Measurements from ENCODE around the gene TLDC2.

The TLDC2 gene

GRCh38 chr20:36878941-36879340, 3.0 kb downstream of the TLDC2 start:
- Histone ChIP-seq H3K56ac (ENCODE audit: low read length) (no peak overlapping the region), H2BK120ac (ENCODE audit: low read depth, low read length) (no peak overlapping the region), H3K18ac (ENCODE audit: low read length) (no peak overlapping the region), H3K27me3 (ENCODE audit: insufficient read depth, low read length, poor library complexity) (no peaks in the 10 kb centered on the region), H2AK5ac (ENCODE audit: low read length) (no peak overlapping the region), H3K9ac (ENCODE audit: low read length) (no peak overlapping the region), H3K23ac (ENCODE audit: low read length) (no peak overlapping the region), H3K4me2 (ENCODE audit: low read length) (no peak overlapping the region), H3K4me1 (ENCODE audit: control insufficient read depth, low read depth, low read length) (no peaks in the 10 kb centered on the region), H3K79me2 (ENCODE audit: control insufficient read depth, insufficient read depth, low read length) (no peaks in the 10 kb centered on the region), H3K36me3 (ENCODE audit: control insufficient read depth, insufficient read depth, low read length) (no peaks in the 10 kb centered on the region), H4K8ac (ENCODE audit: low read depth, low read length) (no peak overlapping the region), H3K4me3 (ENCODE audit: low read length) (no peak overlapping the region), H2BK15ac (replicated peaks; ENCODE audit: low read depth) (no peak overlapping the region), H4K5ac (ENCODE audit: low read length) (no peak overlapping the region), H2BK5ac (ENCODE audit: low read length) (no peak overlapping the region), H3K4ac (ENCODE audit: low read depth, low read length) (no peak overlapping the region), H3K79me1 (ENCODE audit: low read length) (no peaks in the 10 kb centered on the region), H3K27ac (ENCODE audit: low read depth, low read length) (no peak overlapping the region)
- no peak for DNase-seq
- WGBS (ENCODE audit: extremely low coverage, insufficient coverage, low lambda C conversion rate) = no CpG with 5 or more reads among the region's 10 CpGs

- Histone ChIP-seq H2BK120ac (ENCODE audit: low read depth, low read length) (no peak overlapping the region), H3K79me2 (ENCODE audit: control insufficient read depth, insufficient read depth, low read length) (no peaks in the 10 kb centered on the region), H3K27me3 (ENCODE audit: insufficient read depth, low read length, poor library complexity) (no peaks in the 10 kb centered on the region), H3K18ac (ENCODE audit: low read length) (no peak overlapping the region), H3K79me1 (ENCODE audit: low read length) (no peaks in the 10 kb centered on the region), H3K4me3 (ENCODE audit: low read length) (no peak overlapping the region), H3K4ac (ENCODE audit: low read depth, low read length) (no peak overlapping the region), H4K8ac (ENCODE audit: low read depth, low read length) (no peak overlapping the region), H3K36me3 (ENCODE audit: control insufficient read depth, insufficient read depth, low read length) (no peaks in the 10 kb centered on the region), H2BK15ac (replicated peaks; ENCODE audit: low read depth) (no peak overlapping the region), H4K5ac (ENCODE audit: low read length) (no peak overlapping the region), H3K27ac (ENCODE audit: low read depth, low read length) (no peak overlapping the region), H3K23ac (ENCODE audit: low read length) (no peak overlapping the region), H2AK5ac (ENCODE audit: low read length) (no peak overlapping the region), H2BK5ac (ENCODE audit: low read length) (no peak overlapping the region), H3K4me1 (ENCODE audit: control insufficient read depth, low read depth, low read length) (no peaks in the 10 kb centered on the region), H3K56ac (ENCODE audit: low read length) (no peak overlapping the region), H3K4me2 (ENCODE audit: low read length) (no peak overlapping the region), H3K9ac (ENCODE audit: low read length) (no peak overlapping the region)
- no CpG with 5 or more reads among the region's 11 CpGs for WGBS (ENCODE audit: extremely low coverage, insufficient coverage, low lambda C conversion rate)
- DNase-seq = no peak
Observed at GRCh38 chr20:36880741-36881250, 4.9 kb downstream of the TLDC2 start.

GRCh38 chr20:36881331-36881730, 5.4 kb downstream of the TLDC2 start:
- Histone ChIP-seq H3K23ac (ENCODE audit: low read length) (no peak overlapping the region), H2BK5ac (ENCODE audit: low read length) (no peak overlapping the region), H3K4ac (ENCODE audit: low read depth, low read length) (no peak overlapping the region), H3K4me1 (ENCODE audit: control insufficient read depth, low read depth, low read length) (no peaks in the 10 kb centered on the region), H2BK15ac (replicated peaks; ENCODE audit: low read depth) (no peak overlapping the region), H3K27me3 (ENCODE audit: insufficient read depth, low read length, poor library complexity) (no peaks in the 10 kb centered on the region), H3K56ac (ENCODE audit: low read length) (no peak overlapping the region), H3K79me2 (ENCODE audit: control insufficient read depth, insufficient read depth, low read length) (no peaks in the 10 kb centered on the region), H4K5ac (ENCODE audit: low read length) (no peak overlapping the region), H3K27ac (ENCODE audit: low read depth, low read length) (no peak overlapping the region), H3K36me3 (ENCODE audit: control insufficient read depth, insufficient read depth, low read length) (no peaks in the 10 kb centered on the region), H4K8ac (ENCODE audit: low read depth, low read length) (no peak overlapping the region), H3K4me3 (ENCODE audit: low read length) (no peak overlapping the region), H2AK5ac (ENCODE audit: low read length) (no peak overlapping the region), H3K79me1 (ENCODE audit: low read length) (no peaks in the 10 kb centered on the region), H2BK120ac (ENCODE audit: low read depth, low read length) (no peak overlapping the region), H3K9ac (ENCODE audit: low read length) (no peak overlapping the region), H3K4me2 (ENCODE audit: low read length) (no peak overlapping the region), H3K18ac (ENCODE audit: low read length) (no peak overlapping the region)
- DNase-seq = no peak
- no CpG with 5 or more reads among the region's 16 CpGs for WGBS (ENCODE audit: extremely low coverage, insufficient coverage, low lambda C conversion rate)

DNA sequence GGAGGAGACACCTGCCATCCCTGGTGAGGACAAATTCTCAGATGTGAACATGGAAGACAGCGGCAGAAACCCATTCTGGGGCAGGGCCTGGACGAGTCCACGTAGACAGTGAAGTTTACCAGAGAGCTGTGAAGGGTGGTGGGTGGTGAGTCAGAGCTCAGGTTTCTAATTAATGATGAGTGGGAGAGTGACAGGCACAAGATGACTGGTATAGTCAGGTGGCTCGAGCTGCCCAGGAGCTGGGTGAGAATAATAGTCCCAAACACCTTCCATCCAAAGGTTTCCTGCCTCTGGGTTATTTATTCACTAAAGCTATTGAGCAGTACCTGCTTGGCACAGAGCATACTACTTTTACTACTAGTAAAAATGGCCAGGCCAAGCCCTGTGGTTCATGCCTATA, 6.0 kb downstream of the TLDC2 start:
- no CpG with 5 or more reads among the region's 4 CpGs for WGBS (ENCODE audit: extremely low coverage, insufficient coverage, low lambda C conversion rate)
- Histone ChIP-seq H3K4me2 (ENCODE audit: low read length) (no peak overlapping the region), H2BK5ac (ENCODE audit: low read length) (no peak overlapping the region), H2BK15ac (replicated peaks; ENCODE audit: low read depth) (no peak overlapping the region), H4K8ac (ENCODE audit: low read depth, low read length) (no peak overlapping the region), H3K23ac (ENCODE audit: low read length) (no peak overlapping the region), H3K9ac (ENCODE audit: low read length) (no peak overlapping the region), H3K4ac (ENCODE audit: low read depth, low read length) (no peak overlapping the region), H3K36me3 (ENCODE audit: control insufficient read depth, insufficient read depth, low read length) (no peaks in the 10 kb centered on the region), H3K18ac (ENCODE audit: low read length) (no peak overlapping the region), H3K56ac (ENCODE audit: low read length) (no peak overlapping the region), H3K4me3 (ENCODE audit: low read length) (no peak overlapping the region), H3K27ac (ENCODE audit: low read depth, low read length) (no peak overlapping the region), H3K27me3 (ENCODE audit: insufficient read depth, low read length, poor library complexity) (no peaks in the 10 kb centered on the region), H3K4me1 (ENCODE audit: control insufficient read depth, low read depth, low read length) (no peaks in the 10 kb centered on the region), H4K5ac (ENCODE audit: low read length) (no peak overlapping the region), H2AK5ac (ENCODE audit: low read length) (no peak overlapping the region), H2BK120ac (ENCODE audit: low read depth, low read length) (no peak overlapping the region), H3K79me1 (ENCODE audit: low read length) (no peaks in the 10 kb centered on the region), H3K79me2 (ENCODE audit: control insufficient read depth, insufficient read depth, low read length) (no peaks in the 10 kb centered on the region)
- DNase-seq = no peak

DNA sequence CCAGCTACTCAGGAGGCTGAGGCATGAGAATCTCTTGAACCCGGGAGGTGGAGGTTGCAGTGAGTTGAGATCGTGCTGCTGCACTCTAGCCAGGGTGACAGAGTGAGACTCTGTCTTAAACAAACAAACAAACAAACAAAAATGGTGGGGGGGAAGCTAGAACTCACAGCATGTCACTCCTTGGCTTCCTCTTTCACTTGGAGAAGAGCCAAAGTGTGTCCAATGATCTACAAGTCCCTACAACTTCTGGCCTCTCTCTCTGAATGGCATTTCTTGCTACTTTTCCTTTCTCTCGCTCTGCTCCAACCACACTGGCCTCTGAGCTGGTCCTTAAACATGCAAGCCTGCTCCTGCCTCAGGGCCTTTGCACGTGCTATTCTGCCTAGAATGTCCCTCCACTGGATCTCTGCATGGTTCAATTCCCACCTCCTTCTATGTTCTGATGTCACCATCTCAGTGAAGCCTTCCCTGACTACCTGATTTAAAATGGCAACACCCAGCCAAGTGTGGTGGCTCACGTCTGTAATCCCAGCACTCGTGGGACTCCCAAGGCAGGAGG, 8.1 kb downstream of the TLDC2 start:
- H3K4me3 ChIP-seq (ENCODE audit: low read length) = no peak overlapping the region
- H3K79me2 ChIP-seq (ENCODE audit: control insufficient read depth, insufficient read depth, low read length) = no peaks in the 10 kb centered on the region
- no peak overlapping the region for H3K4ac ChIP-seq (ENCODE audit: low read depth, low read length)
- H2BK15ac ChIP-seq (replicated peaks; ENCODE audit: low read depth) = no peak overlapping the region
- no peak overlapping the region for H2BK5ac ChIP-seq (ENCODE audit: low read length)
- no peak overlapping the region for H3K23ac ChIP-seq (ENCODE audit: low read length)
- no peak for DNase-seq
- no peak overlapping the region for H4K5ac ChIP-seq (ENCODE audit: low read length)
- no peaks in the 10 kb centered on the region for H3K36me3 ChIP-seq (ENCODE audit: control insufficient read depth, insufficient read depth, low read length)
- no peaks in the 10 kb centered on the region for H3K27me3 ChIP-seq (ENCODE audit: insufficient read depth, low read length, poor library complexity)
- H4K8ac ChIP-seq (ENCODE audit: low read depth, low read length) = no peak overlapping the region
- no peak overlapping the region for H2BK120ac ChIP-seq (ENCODE audit: low read depth, low read length)
- H3K79me1 ChIP-seq (ENCODE audit: low read length) = no peaks in the 10 kb centered on the region
- no peak overlapping the region for H3K56ac ChIP-seq (ENCODE audit: low read length)
- H3K4me1 ChIP-seq (ENCODE audit: control insufficient read depth, low read depth, low read length) = peaks cover 2% of the 10 kb centered on the region
- no peak overlapping the region for H2AK5ac ChIP-seq (ENCODE audit: low read length)
- H3K9ac ChIP-seq (ENCODE audit: low read length) = no peak overlapping the region
- no peak overlapping the region for H3K4me2 ChIP-seq (ENCODE audit: low read length)
- no CpG with 5 or more reads among the region's 6 CpGs for WGBS (ENCODE audit: extremely low coverage, insufficient coverage, low lambda C conversion rate)
- no peak overlapping the region for H3K27ac ChIP-seq (ENCODE audit: low read depth, low read length)
- H3K18ac ChIP-seq (ENCODE audit: low read length) = no peak overlapping the region

DNA sequence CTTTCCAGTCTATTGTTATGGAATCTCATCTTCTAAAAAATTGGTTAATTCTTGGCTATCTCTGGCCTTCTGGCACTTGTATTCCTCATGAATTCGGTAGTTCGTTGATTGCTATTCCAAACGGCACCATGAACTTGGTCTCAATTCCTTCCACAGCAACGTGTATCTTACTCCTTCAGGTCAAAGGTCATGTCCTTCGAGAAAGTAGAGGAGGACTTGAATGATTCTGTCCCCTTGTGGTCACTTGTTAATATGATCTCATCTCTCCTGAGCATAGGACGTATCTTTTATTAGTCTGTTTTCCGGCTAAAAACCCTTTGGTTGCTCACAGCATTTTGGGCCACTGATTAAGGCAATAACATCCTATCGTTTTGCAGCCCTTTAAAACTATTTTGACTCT, 9.4 kb downstream of the TLDC2 start:
- H3K18ac ChIP-seq (ENCODE audit: low read length) = no peak overlapping the region
- no CpG with 5 or more reads among the region's 8 CpGs for WGBS (ENCODE audit: extremely low coverage, insufficient coverage, low lambda C conversion rate)
- H2BK5ac ChIP-seq (ENCODE audit: low read length) = no peak overlapping the region
- H3K4me3 ChIP-seq (ENCODE audit: low read length) = no peak overlapping the region
- no peak overlapping the region for H4K8ac ChIP-seq (ENCODE audit: low read depth, low read length)
- H3K4me1 ChIP-seq (ENCODE audit: control insufficient read depth, low read depth, low read length) = peaks cover 2% of the 10 kb centered on the region
- no peak overlapping the region for H3K4me2 ChIP-seq (ENCODE audit: low read length)
- H3K56ac ChIP-seq (ENCODE audit: low read length) = no peak overlapping the region
- no peak overlapping the region for H3K27ac ChIP-seq (ENCODE audit: low read depth, low read length)
- H2AK5ac ChIP-seq (ENCODE audit: low read length) = no peak overlapping the region
- no peaks in the 10 kb centered on the region for H3K36me3 ChIP-seq (ENCODE audit: control insufficient read depth, insufficient read depth, low read length)
- no peak overlapping the region for H4K5ac ChIP-seq (ENCODE audit: low read length)
- no peak overlapping the region for H3K9ac ChIP-seq (ENCODE audit: low read length)
- no peaks in the 10 kb centered on the region for H3K27me3 ChIP-seq (ENCODE audit: insufficient read depth, low read length, poor library complexity)
- no peak overlapping the region for H2BK15ac ChIP-seq (replicated peaks; ENCODE audit: low read depth)
- H3K23ac ChIP-seq (ENCODE audit: low read length) = no peak overlapping the region
- no peak overlapping the region for H2BK120ac ChIP-seq (ENCODE audit: low read depth, low read length)
- H3K4ac ChIP-seq (ENCODE audit: low read depth, low read length) = no peak overlapping the region
- H3K79me1 ChIP-seq (ENCODE audit: low read length) = no peaks in the 10 kb centered on the region
- peak; percentile 60 for DNase-seq
- no peaks in the 10 kb centered on the region for H3K79me2 ChIP-seq (ENCODE audit: control insufficient read depth, insufficient read depth, low read length)

All from mesendoderm (in vitro differentiated cells).